K562 (cell line): ENCODE measurements around the gene SHANK1. TPM values are rescaled to one million over a fixed set of nuclear protein-coding genes. Genes with fewer than 3 reads are reported as not detected.

Experiments used
- COPS2 ChIP-seq: fragments of 450-650 bp; conservative IDR thresholded peaks from 2 replicates; pipeline ENCODE4 v1.6.1; 2016; ENCODE audit warnings: mild to moderate bottlenecking, moderate library complexity
- EGR1 ChIP-seq: fragments of 450-650 bp; conservative IDR thresholded peaks from 2 replicates; pipeline ENCODE4 v1.6.1; 2017; ENCODE audit warnings: mild to moderate bottlenecking
- ESRRA ChIP-seq: fragments of 450-650 bp; IDR thresholded peaks from 2 replicates; pipeline ENCODE4 v1.6.1; 2014; ENCODE audit warnings: low read depth, mild to moderate bottlenecking, moderate library complexity, borderline replicate concordance
- MAX ChIP-seq: sonication (generic); formaldehyde crosslinking; IDR thresholded peaks from 2 replicates; pipeline ENCODE4 v1.9.0; 2022; ENCODE audit warnings: mild to moderate bottlenecking, missing genetic modification reagents
- NCOA6 ChIP-seq: fragments of 450-650 bp; IDR thresholded peaks from 2 replicates; pipeline ENCODE4 v1.6.1; 2017; ENCODE audit warnings: mild to moderate bottlenecking
- NRF1 ChIP-seq, 2 experiments: fragments of 450-650 bp; IDR thresholded peaks in 1 of 2; conservative IDR thresholded peaks in 1 of 2; 2 replicates each; pipeline ENCODE4 v1.6.1; 2014; ENCODE audit warnings: mild to moderate bottlenecking in 2 of 2
- OTX1 ChIP-seq: fragments of 450-650 bp; formaldehyde crosslinking; IDR thresholded peaks from 2 replicates; pipeline ENCODE4 v1.4.0; 2022; ENCODE audit warnings: mild to moderate bottlenecking
- SAFB ChIP-seq: fragments of 200-400 bp; formaldehyde crosslinking; IDR thresholded peaks from 2 replicates; pipeline ENCODE4 v1.6.1; 2017; ENCODE audit warnings: low read depth, low read length, borderline replicate concordance
- STAT6 ChIP-seq: sonication (generic); formaldehyde crosslinking; IDR thresholded peaks from 2 replicates; pipeline ENCODE4 v1.8.1; 2023; ENCODE audit warnings: mild to moderate bottlenecking, missing genetic modification reagents
- TBL1XR1 ChIP-seq, 2 experiments: IDR thresholded peaks; 2 replicates each; pipeline ENCODE4 v1.6.1; 2012; ENCODE audit warnings: improper control_type of control experiment in 2 of 2, low read length in 2 of 2, mild to moderate bottlenecking in 1 of 2
- ZNF830 ChIP-seq: fragments of 250-450 bp; sonication (Bioruptor Pico); IDR thresholded peaks from 2 replicates; pipeline ENCODE4 v1.5.0; 2021; ENCODE audit warnings: mild to moderate bottlenecking
- polyA plus RNA-seq, 8 experiments: library from polyadenylated mRNA; depleted of rRNA in 4 of 8; stranded (reverse) in 5 of 8; unstranded in 3 of 8; fragments of >200 nt; fragmentation: Nextera tagmentation in 2 of 8; fragmentation: Illumina TruSeq in 1 of 8; extraction: Ambion mirVana in 2 of 8; extraction: Trizol in 1 of 8; gene quantifications; 2 replicates each; pipeline versions ENCODE4 v1.2.1 to v1.2.3, GENCODE V29; 2011 to 2014; ENCODE audit warnings: inconsistent platforms in 1 of 8, missing spikeins in 1 of 8
- total RNA-seq, 7 experiments: library from RNA; depleted of rRNA in 6 of 7; stranded (reverse); fragments of >200 nt in 6 of 7; fragmentation: Illumina TruSeq in 2 of 7; extraction: Trizol in 2 of 7; gene quantifications; 2 replicates each; pipeline versions ENCODE4 v1.2.1 to v1.2.3, GENCODE V29; 2011 to 2021; ENCODE audit warnings: low replicate concordance in 1 of 7
- TF ChIP-seq, protein P1 (sequence below): fragments of 250-450 bp; sonication (Bioruptor Pico); IDR thresholded peaks from 2 replicates; pipeline ENCODE4 v1.8.0; 2022; ENCODE audit warnings: inconsistent platforms
- TF ChIP-seq, protein P2 (sequence below): fragments of 450-650 bp; IDR thresholded peaks from 2 replicates; pipeline ENCODE4 v1.6.1; 2017; ENCODE audit warnings: antibody characterized with exemption, mild to moderate bottlenecking
- TF ChIP-seq, protein P3 (sequence below): sonication (generic); formaldehyde crosslinking; IDR thresholded peaks from 2 replicates; pipeline ENCODE4 v1.8.0; 2022; ENCODE audit warnings: mild to moderate bottlenecking, missing genetic modification reagents

Gene SHANK1
- total and polyA plus RNA-seq, 9 of the 15 experiments (the other 6 are each of a cell fraction or from before 2014, with no cell fraction given): 0.33 to 1.3 (median 0.55) TPM; not detected in 2

- TF ChIP-seq, protein P1, sequence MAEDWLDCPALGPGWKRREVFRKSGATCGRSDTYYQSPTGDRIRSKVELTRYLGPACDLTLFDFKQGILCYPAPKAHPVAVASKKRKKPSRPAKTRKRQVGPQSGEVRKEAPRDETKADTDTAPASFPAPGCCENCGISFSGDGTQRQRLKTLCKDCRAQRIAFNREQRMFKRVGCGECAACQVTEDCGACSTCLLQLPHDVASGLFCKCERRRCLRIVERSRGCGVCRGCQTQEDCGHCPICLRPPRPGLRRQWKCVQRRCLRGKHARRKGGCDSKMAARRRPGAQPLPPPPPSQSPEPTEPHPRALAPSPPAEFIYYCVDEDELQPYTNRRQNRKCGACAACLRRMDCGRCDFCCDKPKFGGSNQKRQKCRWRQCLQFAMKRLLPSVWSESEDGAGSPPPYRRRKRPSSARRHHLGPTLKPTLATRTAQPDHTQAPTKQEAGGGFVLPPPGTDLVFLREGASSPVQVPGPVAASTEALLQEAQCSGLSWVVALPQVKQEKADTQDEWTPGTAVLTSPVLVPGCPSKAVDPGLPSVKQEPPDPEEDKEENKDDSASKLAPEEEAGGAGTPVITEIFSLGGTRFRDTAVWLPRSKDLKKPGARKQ (CRISPR knock-in tag): no peak
- TF ChIP-seq, protein P2, sequence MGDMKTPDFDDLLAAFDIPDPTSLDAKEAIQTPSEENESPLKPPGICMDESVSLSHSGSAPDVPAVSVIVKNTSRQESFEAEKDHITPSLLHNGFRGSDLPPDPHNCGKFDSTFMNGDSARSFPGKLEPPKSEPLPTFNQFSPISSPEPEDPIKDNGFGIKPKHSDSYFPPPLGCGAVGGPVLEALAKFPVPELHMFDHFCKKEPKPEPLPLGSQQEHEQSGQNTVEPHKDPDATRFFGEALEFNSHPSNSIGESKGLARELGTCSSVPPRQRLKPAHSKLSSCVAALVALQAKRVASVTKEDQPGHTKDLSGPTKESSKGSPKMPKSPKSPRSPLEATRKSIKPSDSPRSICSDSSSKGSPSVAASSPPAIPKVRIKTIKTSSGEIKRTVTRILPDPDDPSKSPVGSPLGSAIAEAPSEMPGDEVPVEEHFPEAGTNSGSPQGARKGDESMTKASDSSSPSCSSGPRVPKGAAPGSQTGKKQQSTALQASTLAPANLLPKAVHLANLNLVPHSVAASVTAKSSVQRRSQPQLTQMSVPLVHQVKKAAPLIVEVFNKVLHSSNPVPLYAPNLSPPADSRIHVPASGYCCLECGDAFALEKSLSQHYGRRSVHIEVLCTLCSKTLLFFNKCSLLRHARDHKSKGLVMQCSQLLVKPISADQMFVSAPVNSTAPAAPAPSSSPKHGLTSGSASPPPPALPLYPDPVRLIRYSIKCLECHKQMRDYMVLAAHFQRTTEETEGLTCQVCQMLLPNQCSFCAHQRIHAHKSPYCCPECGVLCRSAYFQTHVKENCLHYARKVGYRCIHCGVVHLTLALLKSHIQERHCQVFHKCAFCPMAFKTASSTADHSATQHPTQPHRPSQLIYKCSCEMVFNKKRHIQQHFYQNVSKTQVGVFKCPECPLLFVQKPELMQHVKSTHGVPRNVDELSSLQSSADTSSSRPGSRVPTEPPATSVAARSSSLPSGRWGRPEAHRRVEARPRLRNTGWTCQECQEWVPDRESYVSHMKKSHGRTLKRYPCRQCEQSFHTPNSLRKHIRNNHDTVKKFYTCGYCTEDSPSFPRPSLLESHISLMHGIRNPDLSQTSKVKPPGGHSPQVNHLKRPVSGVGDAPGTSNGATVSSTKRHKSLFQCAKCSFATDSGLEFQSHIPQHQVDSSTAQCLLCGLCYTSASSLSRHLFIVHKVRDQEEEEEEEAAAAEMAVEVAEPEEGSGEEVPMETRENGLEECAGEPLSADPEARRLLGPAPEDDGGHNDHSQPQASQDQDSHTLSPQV: peak; percentile 88
- TF ChIP-seq TBL1XR1 (IDR thresholded peaks at IDR 0.05; ENCODE audit: low read length in 2 of 2): 0 out of 4 replicates have a peak, but pooled peaks of 1 of the 2 experiments have one; percentile 14
- TF ChIP-seq SAFB: no peak
- no peak for TF ChIP-seq COPS2
- no peak for TF ChIP-seq STAT6 (CRISPR knock-in tag)
- TF ChIP-seq EGR1: peak; percentile 86
- no peak for TF ChIP-seq NCOA6
- TF ChIP-seq ESRRA: peak; percentile 67; the same call in 1 of the 2 replicates
- peak; percentile 94 for TF ChIP-seq MAX (CRISPR knock-in tag)
- TF ChIP-seq OTX1 (CRISPR knock-in tag): 0 out of 2 replicates have a peak, but pooled peaks have one; percentile 55
- TF ChIP-seq NRF1 (conservative IDR thresholded peaks at IDR 0.05 in 1 of 2, IDR thresholded peaks at IDR 0.05 in 1 of 2): peak; percentile 78 to 84
- TF ChIP-seq, protein P3, sequence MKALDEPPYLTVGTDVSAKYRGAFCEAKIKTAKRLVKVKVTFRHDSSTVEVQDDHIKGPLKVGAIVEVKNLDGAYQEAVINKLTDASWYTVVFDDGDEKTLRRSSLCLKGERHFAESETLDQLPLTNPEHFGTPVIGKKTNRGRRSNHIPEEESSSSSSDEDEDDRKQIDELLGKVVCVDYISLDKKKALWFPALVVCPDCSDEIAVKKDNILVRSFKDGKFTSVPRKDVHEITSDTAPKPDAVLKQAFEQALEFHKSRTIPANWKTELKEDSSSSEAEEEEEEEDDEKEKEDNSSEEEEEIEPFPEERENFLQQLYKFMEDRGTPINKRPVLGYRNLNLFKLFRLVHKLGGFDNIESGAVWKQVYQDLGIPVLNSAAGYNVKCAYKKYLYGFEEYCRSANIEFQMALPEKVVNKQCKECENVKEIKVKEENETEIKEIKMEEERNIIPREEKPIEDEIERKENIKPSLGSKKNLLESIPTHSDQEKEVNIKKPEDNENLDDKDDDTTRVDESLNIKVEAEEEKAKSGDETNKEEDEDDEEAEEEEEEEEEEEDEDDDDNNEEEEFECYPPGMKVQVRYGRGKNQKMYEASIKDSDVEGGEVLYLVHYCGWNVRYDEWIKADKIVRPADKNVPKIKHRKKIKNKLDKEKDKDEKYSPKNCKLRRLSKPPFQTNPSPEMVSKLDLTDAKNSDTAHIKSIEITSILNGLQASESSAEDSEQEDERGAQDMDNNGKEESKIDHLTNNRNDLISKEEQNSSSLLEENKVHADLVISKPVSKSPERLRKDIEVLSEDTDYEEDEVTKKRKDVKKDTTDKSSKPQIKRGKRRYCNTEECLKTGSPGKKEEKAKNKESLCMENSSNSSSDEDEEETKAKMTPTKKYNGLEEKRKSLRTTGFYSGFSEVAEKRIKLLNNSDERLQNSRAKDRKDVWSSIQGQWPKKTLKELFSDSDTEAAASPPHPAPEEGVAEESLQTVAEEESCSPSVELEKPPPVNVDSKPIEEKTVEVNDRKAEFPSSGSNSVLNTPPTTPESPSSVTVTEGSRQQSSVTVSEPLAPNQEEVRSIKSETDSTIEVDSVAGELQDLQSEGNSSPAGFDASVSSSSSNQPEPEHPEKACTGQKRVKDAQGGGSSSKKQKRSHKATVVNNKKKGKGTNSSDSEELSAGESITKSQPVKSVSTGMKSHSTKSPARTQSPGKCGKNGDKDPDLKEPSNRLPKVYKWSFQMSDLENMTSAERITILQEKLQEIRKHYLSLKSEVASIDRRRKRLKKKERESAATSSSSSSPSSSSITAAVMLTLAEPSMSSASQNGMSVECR (CRISPR knock-in tag): no peak
- no peak for TF ChIP-seq ZNF830 (CRISPR knock-in tag)
Observed at GRCh38 chr19:50728084-50728737, 8.6 kb upstream of the SHANK1 start (continued).
